SK-N-SH treated with all-trans-retinoic acid at 6 μM for 48 hours (cell line): ENCODE data around the gene THAP8.

Experiments
- PPARA ChIP-seq: fragments of 250-450 bp; sonication (Bioruptor Pico); IDR thresholded peaks from 2 replicates; pipeline ENCODE4 v1.5.0; 2020; ENCODE audit warnings: mild to moderate bottlenecking, borderline replicate concordance
- RARB ChIP-seq: fragments of 250-450 bp; sonication (Bioruptor Pico); IDR thresholded peaks from 2 replicates; pipeline ENCODE4 v1.8.0; 2021; ENCODE audit warnings: mild to moderate bottlenecking, moderate library complexity
- ZFP3 ChIP-seq: fragments of 250-450 bp; sonication (Bioruptor Pico); IDR thresholded peaks from 2 replicates; pipeline ENCODE4 v1.5.0; 2020; ENCODE audit warnings: mild to moderate bottlenecking, moderate library complexity
- ZFP30 ChIP-seq: fragments of 450-650 bp; formaldehyde crosslinking; IDR thresholded peaks from 2 replicates; pipeline ENCODE4 v1.5.0; 2022; ENCODE audit warnings: mild to moderate bottlenecking, moderate library complexity
- ZNF565 ChIP-seq: fragments of 450-650 bp; formaldehyde crosslinking; conservative IDR thresholded peaks from 2 replicates; pipeline ENCODE4 v1.5.0; 2020; ENCODE audit warnings: low read depth, mild to moderate bottlenecking, moderate library complexity
- ZNF70 ChIP-seq: fragments of 450-650 bp; formaldehyde crosslinking; IDR thresholded peaks from 2 replicates; pipeline ENCODE4 v1.5.0; 2020; ENCODE audit warnings: mild to moderate bottlenecking, moderate library complexity
- ZNF8 ChIP-seq: fragments of 450-650 bp; formaldehyde crosslinking; IDR thresholded peaks from 2 replicates; pipeline ENCODE4 v1.5.0; 2020; ENCODE audit warnings: mild to moderate bottlenecking, moderate library complexity
- TF ChIP-seq, protein P1 (sequence below): fragments of 250-450 bp; sonication (Bioruptor Pico); IDR thresholded peaks from 2 replicates; pipeline ENCODE4 v1.8.0; 2020; ENCODE audit warnings: mild to moderate bottlenecking, moderate library complexity, borderline replicate concordance
- TF ChIP-seq, protein P2 (sequence below): fragments of 250-450 bp; sonication (Bioruptor Pico); IDR thresholded peaks from 2 replicates; pipeline ENCODE4 v1.5.1; 2021; ENCODE audit warnings: mild to moderate bottlenecking, moderate library complexity

DNA sequence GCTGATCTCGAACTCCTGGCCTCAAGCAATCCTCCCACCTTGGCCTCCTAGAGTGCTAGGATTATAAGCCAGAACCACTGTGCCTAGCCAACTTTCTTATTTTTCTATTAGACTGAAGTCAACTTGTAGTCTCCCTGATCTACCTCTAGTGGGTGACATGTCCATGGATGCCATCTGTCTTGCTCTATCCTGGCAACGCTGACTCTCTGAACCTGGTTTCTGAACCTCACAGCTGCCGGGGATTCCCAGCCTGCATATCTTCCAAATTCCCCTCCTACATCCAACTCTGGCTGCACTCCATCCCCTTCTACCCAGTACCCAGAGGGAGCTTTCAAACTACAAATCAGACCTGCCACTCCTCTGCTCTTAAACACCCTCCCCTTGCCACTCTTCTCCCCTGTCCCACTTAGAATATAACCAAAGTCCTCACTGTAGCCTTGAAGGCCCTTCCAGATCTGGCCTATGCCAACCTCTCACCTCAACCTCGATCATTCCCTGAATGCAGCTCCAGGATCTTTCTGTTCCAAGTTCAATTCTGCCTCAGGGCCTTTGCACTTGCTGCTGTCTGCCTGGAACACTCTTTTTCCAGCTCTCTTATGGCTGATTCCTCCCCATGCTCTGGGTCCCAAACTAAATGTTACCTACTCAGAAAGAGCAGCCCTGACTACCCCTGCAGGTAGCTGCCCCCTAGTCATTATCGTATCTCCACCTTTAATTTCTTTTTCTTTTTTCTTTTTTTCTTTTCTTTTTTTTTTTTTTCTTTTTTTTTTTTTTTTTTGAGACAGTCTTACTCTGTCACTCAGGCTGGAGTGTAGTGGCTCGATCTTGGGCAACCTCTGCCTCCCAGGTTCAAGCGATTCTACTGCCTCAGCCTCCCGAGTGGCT lies 23.6 kb downstream of the THAP8 start:
- TF ChIP-seq, protein P1, sequence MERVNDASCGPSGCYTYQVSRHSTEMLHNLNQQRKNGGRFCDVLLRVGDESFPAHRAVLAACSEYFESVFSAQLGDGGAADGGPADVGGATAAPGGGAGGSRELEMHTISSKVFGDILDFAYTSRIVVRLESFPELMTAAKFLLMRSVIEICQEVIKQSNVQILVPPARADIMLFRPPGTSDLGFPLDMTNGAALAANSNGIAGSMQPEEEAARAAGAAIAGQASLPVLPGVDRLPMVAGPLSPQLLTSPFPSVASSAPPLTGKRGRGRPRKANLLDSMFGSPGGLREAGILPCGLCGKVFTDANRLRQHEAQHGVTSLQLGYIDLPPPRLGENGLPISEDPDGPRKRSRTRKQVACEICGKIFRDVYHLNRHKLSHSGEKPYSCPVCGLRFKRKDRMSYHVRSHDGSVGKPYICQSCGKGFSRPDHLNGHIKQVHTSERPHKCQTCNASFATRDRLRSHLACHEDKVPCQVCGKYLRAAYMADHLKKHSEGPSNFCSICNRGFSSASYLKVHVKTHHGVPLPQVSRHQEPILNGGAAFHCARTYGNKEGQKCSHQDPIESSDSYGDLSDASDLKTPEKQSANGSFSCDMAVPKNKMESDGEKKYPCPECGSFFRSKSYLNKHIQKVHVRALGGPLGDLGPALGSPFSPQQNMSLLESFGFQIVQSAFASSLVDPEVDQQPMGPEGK (CRISPR knock-in tag): no peak
- TF ChIP-seq ZNF8 (CRISPR knock-in tag) (no peak), ZFP30 (no peak), RARB (CRISPR knock-in tag) (no peak), ZFP3 (CRISPR knock-in tag) (no peak), ZNF70 (CRISPR knock-in tag) (no peak), PPARA (CRISPR knock-in tag) (no peak), ZNF565 (CRISPR knock-in tag) (no peak)
- TF ChIP-seq, protein P2, sequence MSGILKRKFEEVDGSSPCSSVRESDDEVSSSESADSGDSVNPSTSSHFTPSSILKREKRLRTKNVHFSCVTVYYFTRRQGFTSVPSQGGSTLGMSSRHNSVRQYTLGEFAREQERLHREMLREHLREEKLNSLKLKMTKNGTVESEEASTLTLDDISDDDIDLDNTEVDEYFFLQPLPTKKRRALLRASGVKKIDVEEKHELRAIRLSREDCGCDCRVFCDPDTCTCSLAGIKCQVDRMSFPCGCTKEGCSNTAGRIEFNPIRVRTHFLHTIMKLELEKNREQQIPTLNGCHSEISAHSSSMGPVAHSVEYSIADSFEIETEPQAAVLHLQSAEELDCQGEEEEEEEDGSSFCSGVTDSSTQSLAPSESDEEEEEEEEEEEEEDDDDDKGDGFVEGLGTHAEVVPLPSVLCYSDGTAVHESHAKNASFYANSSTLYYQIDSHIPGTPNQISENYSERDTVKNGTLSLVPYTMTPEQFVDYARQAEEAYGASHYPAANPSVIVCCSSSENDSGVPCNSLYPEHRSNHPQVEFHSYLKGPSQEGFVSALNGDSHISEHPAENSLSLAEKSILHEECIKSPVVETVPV (CRISPR knock-in tag): no peak
